ENCODE measurements around the gene FBXO31.
A peak's percentile ranks its signal among the peaks of the same experiment; 100 is the strongest.

FBXO31 gene

GRCh38 chr16:87304951-87305350 lies 78.6 kb downstream of the FBXO31 start:
- no peak for DNase-seq

GRCh38 chr16:87303962-87304521 lies 79.5 kb downstream of the FBXO31 start:
- no peak for DNase-seq

- no peak for DNase-seq
Observed at GRCh38 chr16:87303431-87303930, 80.1 kb downstream of the FBXO31 start.

- no peak for DNase-seq
Observed at GRCh38 chr16:87298857-87299465, 84.6 kb downstream of the FBXO31 start.

- peak; percentile 71 for DNase-seq
Observed at GRCh38 chr16:87297918-87298631, 85.5 kb downstream of the FBXO31 start.

GRCh38 chr16:87297407-87297806 lies 86.2 kb downstream of the FBXO31 start:
- DNase-seq, result no peak

- DNase-seq, result no peak
Observed at GRCh38 chr16:87295661-87296531, 87.7 kb downstream of the FBXO31 start.

- DNase-seq, result no peak
Observed at GRCh38 chr16:87295259-87295658, 88.3 kb downstream of the FBXO31 start.

- DNase-seq, result no peak
Observed at GRCh38 chr16:87293990-87294389, 89.6 kb downstream of the FBXO31 start.

GRCh38 chr16:87291944-87292343 lies 91.6 kb downstream of the FBXO31 start:
- no peak for DNase-seq

GRCh38 chr16:87288753-87289362 lies 94.7 kb downstream of the FBXO31 start:
- DNase-seq, result no peak

GRCh38 chr16:87286839-87287626 lies 96.5 kb downstream of the FBXO31 start:
- no peak for DNase-seq

- DNase-seq, result no peak
Observed at GRCh38 chr16:87284183-87284582, 99.4 kb downstream of the FBXO31 start.

GRCh38 chr16:87279094-87279658 lies 104.4 kb downstream of the FBXO31 start:
- DNase-seq, result no peak

GRCh38 chr16:87278191-87279093 lies 105.1 kb downstream of the FBXO31 start:
- peak; percentile 67 for DNase-seq

Measured in activated CD8-positive, alpha-beta memory T cell treated with anti-CD3 and anti-CD28 coated beads for 24 hours (primary cell).